HepG2 (cell line): Measurements from ENCODE around the gene VPS25. TPM values are rescaled to one million over a fixed set of nuclear protein-coding genes. Genes with fewer than 3 reads are reported as not detected.
"Not testable (repeated sequence)": the region's sequence is repeated elsewhere in the genome, so short reads cannot be mapped to it uniquely, and the experiment has no call there.

ENCODE experiments used
- ATAC-seq: fragments of 200-7000 bp; cut with Tn5 transposase; 3 replicates; pipeline ENCODE4 v1.9.1; 2020; ENCODE audit warnings: mild to moderate bottlenecking, moderate library complexity
- BruUV-seq: library from RNA; stranded (reverse); fragments of 400-500 nt; replicated peaks from 2 replicates; lab custom pipeline; 2021; lab: Mats Ljungman, UMichigan
- CTCF ChIA-PET: fragments of 300-600 bp; formaldehyde crosslinking; extraction: SDS; loops from one replicate; lab custom pipeline; 2021; ENCODE audit warnings: low total read pairs, inconsistent platforms, low intra/inter-chr PET ratio; lab: Yijun Ruan, JAX
- POLR2A ChIA-PET: fragments of 350-600 bp; sonication (Branson Sonifier 250); formaldehyde crosslinking; loops from one replicate; lab custom pipeline; 2020; ENCODE audit warnings: antibody characterized with exemption, inconsistent platforms; lab: Yijun Ruan, JAX
- DNase-seq: peaks from one replicate; pipeline ENCODE4 v3.0.0-alpha.2; 2015; ENCODE audit warnings: low spot score
- FAIRE-seq: peaks from 3 replicates; lab custom pipeline; 2011; peaks lifted over from hg19 to GRCh38; lab: Jason Lieb, UNC
- H2AFZ ChIP-seq: one replicate; pipeline ENCODE4 v1.6.1; 2011; ENCODE audit warnings: low read length, inconsistent platforms
- H3K27ac ChIP-seq: fragments of 300-600 bp; 3 replicates; pipeline ENCODE4 v1.8.0; 2011; ENCODE audit warnings: mixed run types, mild to moderate bottlenecking, mixed read lengths, low read length, inconsistent platforms; ENCODE audit not compliant: insufficient read depth; ENCODE audit errors: extremely low read length
- H3K27me3 ChIP-seq, 2 experiments: fragments of 200-600 bp in 1 of 2; 2 replicates in 1 of 2; 3 replicates in 1 of 2; pipeline versions ENCODE4 v1.6.0 to v1.8.0; 2011; ENCODE audit warnings: low read length in 2 of 2, mild to moderate bottlenecking in 2 of 2, moderate library complexity in 2 of 2, inconsistent platforms in 1 of 2; ENCODE audit not compliant: insufficient read depth in 2 of 2, control insufficient read depth in 1 of 2
- H3K36me3 ChIP-seq, 2 experiments: fragments of 200-600 bp in 1 of 2; replicated peaks in 1 of 2; 2 replicates in 1 of 2; 3 replicates in 1 of 2; pipeline versions ENCODE4 v1.5.1 to v1.8.0; 2011; ENCODE audit warnings: low read length in 2 of 2, inconsistent platforms in 1 of 2; ENCODE audit not compliant: insufficient read depth in 2 of 2, control insufficient read depth in 1 of 2
- H3K4me1 ChIP-seq: 2 replicates; pipeline ENCODE4 v1.5.1; 2012; ENCODE audit warnings: low read length, inconsistent platforms; ENCODE audit not compliant: insufficient read depth
- H3K4me2 ChIP-seq: 2 replicates; pipeline ENCODE4 v1.6.0; 2011; ENCODE audit warnings: low read depth, low read length, inconsistent platforms
- H3K4me3 ChIP-seq, 3 experiments: fragments of 200-600 bp in 1 of 3; sonication (generic), shearing (Covaris generic) in 1 of 3; replicated peaks in 1 of 3; 2 replicates each; pipeline ENCODE4 v1.5.1; 2011 to 2016; ENCODE audit warnings: low read length in 3 of 3, inconsistent platforms in 2 of 3, low read depth in 2 of 3, mild to moderate bottlenecking in 2 of 3, control low read depth in 1 of 3, mixed read lengths in 1 of 3; ENCODE audit not compliant: insufficient read depth in 1 of 3
- H3K79me2 ChIP-seq: one replicate; pipeline ENCODE4 v1.6.1; 2011; ENCODE audit warnings: low read length, inconsistent platforms; ENCODE audit not compliant: insufficient read depth
- H3K9ac ChIP-seq: 2 replicates; pipeline ENCODE4 v1.6.0; 2011; ENCODE audit warnings: mild to moderate bottlenecking, low read depth, low read length, inconsistent platforms; ENCODE audit not compliant: insufficient read depth
- H3K9me3 ChIP-seq: 2 replicates; pipeline ENCODE4 v1.5.1; 2012; ENCODE audit warnings: mild to moderate bottlenecking, low read length
- H4K20me1 ChIP-seq: 2 replicates; pipeline ENCODE4 v1.6.0; 2011; ENCODE audit warnings: inconsistent platforms, mild to moderate bottlenecking, low read length, moderate library complexity; ENCODE audit not compliant: insufficient read depth
- U2AF1 ChIP-seq: fragments of 200-400 bp; formaldehyde crosslinking; optimal IDR thresholded peaks from 2 replicates; pipeline ENCODE3; 2017; ENCODE audit warnings: mild to moderate bottlenecking, low read depth, low read length
- WGBS: methylation state at CpG from one replicate; pipeline ENCODE4 v1.1.6; 2017; ENCODE audit warnings: low lambda C conversion rate; 5-methylcytosine and 5-hydroxymethylcytosine counted together
- in situ Hi-C: cut with HindIII; loops from 2 replicates; pipeline ENCODE4 v1.10.0; 2017; ENCODE audit warnings: low pct_unique_long_range_greater_than_20kb; ENCODE audit not compliant: extremely low pct_ligation_motif_present
- intact Hi-C: fragments of 100-400 bp; cut with micrococcal nuclease; formaldehyde crosslinking; loops from one replicate; pipeline ENCODE4 v1.10.0; 2022; ENCODE audit not compliant: unreplicated experiment
- polyA plus RNA-seq, 8 experiments: library from polyadenylated mRNA; depleted of rRNA in 3 of 8; stranded (reverse) in 7 of 8; unstranded in 1 of 8; fragments of >200 nt; fragmentation: Illumina TruSeq in 4 of 8; extraction: Trizol in 4 of 8; gene quantifications; 2 replicates each; pipeline versions ENCODE4 v1.2.1 to v1.2.3, GENCODE V29; 2011 to 2016; ENCODE audit warnings: low read depth in 4 of 8, missing spikeins in 1 of 8, mixed read lengths in 1 of 8; ENCODE audit not compliant: insufficient read depth in 1 of 8
- total RNA-seq, 5 experiments: library from RNA; depleted of rRNA; stranded (reverse); fragments of >200 nt; fragmentation: Illumina TruSeq; extraction: Trizol; gene quantifications; 2 replicates each; pipeline ENCODE4 v1.2.3, GENCODE V29; 2016; ENCODE audit warnings: low read depth in 1 of 5
- TF ChIP-seq, protein P1 (sequence below): sonication (generic); formaldehyde crosslinking; IDR thresholded peaks from 2 replicates; pipeline ENCODE4 v1.5.0; 2020; ENCODE audit warnings: mild to moderate bottlenecking, missing genetic modification reagents

VPS25 gene
- total and polyA plus RNA-seq, 2 of the 13 experiments (the other 11 are each of a cell fraction or from before 2014, with no cell fraction given), result 161 to 249 TPM

DNA sequence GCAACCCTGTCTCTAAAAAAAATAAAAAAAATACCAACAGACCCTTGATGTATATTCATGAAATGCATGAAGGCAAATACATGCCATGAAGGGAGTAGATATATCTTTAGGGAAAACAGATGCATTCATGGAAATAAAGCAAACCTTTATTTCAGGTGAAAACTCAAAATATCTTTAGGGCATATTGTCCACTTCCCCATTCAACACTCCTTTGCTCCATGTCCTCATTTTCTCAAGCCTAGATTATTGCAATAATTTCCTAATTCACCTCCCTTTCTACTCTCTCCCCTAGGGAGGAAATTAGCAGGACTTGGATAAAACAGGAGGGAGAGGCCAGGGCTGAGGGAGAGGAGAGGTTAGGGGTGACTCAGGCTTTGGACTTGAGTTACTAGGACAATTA is 5.7 kb upstream of the VPS25 start:
- DNase-seq (no peak), FAIRE-seq (peak; percentile 26), ATAC-seq (no peak)
- no peaks in the 10 kb centered on the region for H3K36me3 ChIP-seq
- H4K20me1 ChIP-seq, result no peaks in the 10 kb centered on the region
- POLR2A ChIA-PET, result interaction anchor here (1.8 to 1.9 kb wide), 2 partner anchors 13 to 30 kb away, joined by 6 to 21 read pairs; partner anchors contain the start of genes COA3 and WNK4
- no peak overlapping the region for H3K4me3 ChIP-seq
- CTCF ChIA-PET, result no interaction called here
- BruUV-seq, result no TSS peak
- no peaks in the 10 kb centered on the region for H3K27me3 ChIP-seq
- no peak overlapping the region for H3K9ac ChIP-seq
- no peak overlapping the region for H2AFZ ChIP-seq
- H3K4me1 ChIP-seq, result peaks cover 48% of the 10 kb centered on the region
- H3K4me2 ChIP-seq, result no peak overlapping the region
- H3K27ac ChIP-seq, result no peak overlapping the region
- in situ Hi-C loops, result no loop called here
- no peaks in the 10 kb centered on the region for H3K79me2 ChIP-seq
- no peaks in the 10 kb centered on the region for H3K9me3 ChIP-seq
- intact Hi-C loops, result no loop called here
- TF ChIP-seq U2AF1, result no peak
- TF ChIP-seq, protein P1, sequence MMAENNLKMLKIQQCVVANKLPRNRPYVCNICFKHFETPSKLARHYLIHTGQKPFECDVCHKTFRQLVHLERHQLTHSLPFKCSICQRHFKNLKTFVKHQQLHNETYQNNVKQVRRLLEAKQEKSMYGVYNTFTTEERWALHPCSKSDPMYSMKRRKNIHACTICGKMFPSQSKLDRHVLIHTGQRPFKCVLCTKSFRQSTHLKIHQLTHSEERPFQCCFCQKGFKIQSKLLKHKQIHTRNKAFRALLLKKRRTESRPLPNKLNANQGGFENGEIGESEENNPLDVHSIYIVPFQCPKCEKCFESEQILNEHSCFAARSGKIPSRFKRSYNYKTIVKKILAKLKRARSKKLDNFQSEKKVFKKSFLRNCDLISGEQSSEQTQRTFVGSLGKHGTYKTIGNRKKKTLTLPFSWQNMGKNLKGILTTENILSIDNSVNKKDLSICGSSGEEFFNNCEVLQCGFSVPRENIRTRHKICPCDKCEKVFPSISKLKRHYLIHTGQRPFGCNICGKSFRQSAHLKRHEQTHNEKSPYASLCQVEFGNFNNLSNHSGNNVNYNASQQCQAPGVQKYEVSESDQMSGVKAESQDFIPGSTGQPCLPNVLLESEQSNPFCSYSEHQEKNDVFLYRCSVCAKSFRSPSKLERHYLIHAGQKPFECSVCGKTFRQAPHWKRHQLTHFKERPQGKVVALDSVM (CRISPR knock-in tag), result 0 out of 2 replicates have a peak, but pooled peaks have one; percentile 9

GRCh38 chr17:42768006-42768405 is 5.2 kb upstream of the VPS25 start:
- H3K27me3 ChIP-seq, in situ Hi-C loops, H3K9me3 ChIP-seq, H3K79me2 ChIP-seq, FAIRE-seq, intact Hi-C loops, H4K20me1 ChIP-seq, H2AFZ ChIP-seq, H3K27ac ChIP-seq, H3K9ac ChIP-seq, H3K4me3 ChIP-seq, DNase-seq, BruUV-seq, POLR2A ChIA-PET, H3K36me3 ChIP-seq, H3K4me2 ChIP-seq, CTCF ChIA-PET, ATAC-seq: not testable (repeated sequence)
- H3K4me1 ChIP-seq, result peaks cover 46% of the 10 kb centered on the region
- 84% methylated on average over 9 of the region's 9 CpGs for WGBS

GRCh38 chr17:42769964-42770363 is 3.3 kb upstream of the VPS25 start:
- in situ Hi-C loops, result not testable (repeated sequence)

More at GRCh38 chr17:42769964-42770363, 3.3 kb upstream of the VPS25 start:
- POLR2A ChIA-PET, result interaction anchor here (1.1 to 1.3 kb wide), 2 partner anchors 9 to 10 kb away, joined by 3 to 6 read pairs; no protein-coding TSS in a partner anchor
- H3K9ac ChIP-seq, H3K9me3 ChIP-seq, CTCF ChIA-PET, ATAC-seq, FAIRE-seq, H2AFZ ChIP-seq, H4K20me1 ChIP-seq, BruUV-seq, H3K4me2 ChIP-seq, H3K36me3 ChIP-seq, H3K27me3 ChIP-seq, H3K27ac ChIP-seq, DNase-seq, H3K4me3 ChIP-seq, intact Hi-C loops: not testable (repeated sequence)
- WGBS, result 77% methylated on average over 10 of the region's 10 CpGs
- Histone ChIP-seq H3K79me2 (peaks cover 20% of the 10 kb centered on the region), H3K4me1 (peaks cover 49% of the 10 kb centered on the region)
